NCI-H748 (cell line): Measurements from ENCODE around the gene PEAK3.

Experiments used
- DNase-seq: peaks from one replicate; lab custom pipeline; 2025; ENCODE audit not compliant: unreplicated experiment; lab: John Stamatoyannopoulos, UW

The PEAK3 gene

GRCh38 chr19:2315818-2316353 is 33.9 kb upstream of the PEAK3 start:
- no peak for DNase-seq

- DNase-seq = no peak
These were observed 33.3 kb upstream of the PEAK3 start for GRCh38 chr19:2315121-2315817.

GRCh38 chr19:2312820-2313501 is 31.0 kb upstream of the PEAK3 start:
- peak; percentile 70 for DNase-seq

- DNase-seq = no peak
These were observed 29.1 kb upstream of the PEAK3 start for GRCh38 chr19:2311093-2311492.

GRCh38 chr19:2309734-2310362 is 27.9 kb upstream of the PEAK3 start:
- no peak for DNase-seq

GRCh38 chr19:2308114-2308556 is 26.2 kb upstream of the PEAK3 start, which contains the start of gene LINGO3:
Gene LINGO3, minus strand, starts transcription at chr19:2308154. Its CDS starts 16,378 bp downstream, at chr19:2291776.
- DNase-seq = peak; percentile 58

- no peak for DNase-seq
These were observed 25.6 kb upstream of the PEAK3 start for GRCh38 chr19:2307518-2308012.

- DNase-seq = no peak
These were observed 25.0 kb upstream of the PEAK3 start for GRCh38 chr19:2306971-2307370.

- no peak for DNase-seq
These were observed 24.4 kb upstream of the PEAK3 start for GRCh38 chr19:2306281-2306806.

GRCh38 chr19:2305452-2306280 is 23.7 kb upstream of the PEAK3 start:
- no peak for DNase-seq

GRCh38 chr19:2303211-2303798 is 21.3 kb upstream of the PEAK3 start:
- no peak for DNase-seq

GRCh38 chr19:2302319-2303210 is 20.6 kb upstream of the PEAK3 start:
- DNase-seq = no peak

GRCh38 chr19:2300533-2300932 is 18.6 kb upstream of the PEAK3 start:
- DNase-seq = no peak

- no peak for DNase-seq
These were observed 14.2 kb upstream of the PEAK3 start for GRCh38 chr19:2296141-2296540.

GRCh38 chr19:2294687-2295335 is 12.8 kb upstream of the PEAK3 start:
- DNase-seq = no peak

GRCh38 chr19:2291185-2291751 is 9.3 kb upstream of the PEAK3 start:
- peak; percentile 75 for DNase-seq

- peak; percentile 66 for DNase-seq
These were observed 8.6 kb upstream of the PEAK3 start for GRCh38 chr19:2290441-2291184.
